ENCODE data around the gene OR1M1.
"Not testable (repeated sequence)": the region's sequence is repeated elsewhere in the genome, so short reads cannot be mapped to it uniquely, and the experiment has no call there.

Gene OR1M1

GRCh38 chr19:9054207-9054606, 32.7 kb upstream of the OR1M1 start:
- Histone ChIP-seq H3K9ac (peak overlapping the region in 1 of 11 experiments; percentile 67; a peak in 4 of 22 replicates), H3K4me2 (peak overlapping the region in 8 of 11 experiments; percentile 30 to 69 (median 63); a peak in 8 of 22 replicates), H3K27me3 (no peaks in the 10 kb centered on the region), H4K20me1 (no peaks in the 10 kb centered on the region), H3K9me3 (replicated peaks in 1 of 11) (peaks cover 0 to 8% (median 0%) of the 10 kb centered on the region in 11 experiments; a peak in 1 of 22 replicates), H3K4me1 (peaks cover 14 to 40% (median 26%) of the 10 kb centered on the region in 10 experiments), H3K27ac (peak overlapping the region in 6 of 11 experiments; percentile 65 to 79 (median 70); a peak in 6 of 22 replicates), H3K4me3 (no peak overlapping the region), H3K36me3 (no peaks in the 10 kb centered on the region)
- no peak for TF ChIP-seq Cebpa-rat (IDR thresholded peaks at IDR 0.05)

GRCh38 chr19:9054765-9055164, 32.1 kb upstream of the OR1M1 start:
- Histone ChIP-seq H3K9ac (peak overlapping the region in 9 of 11 experiments; percentile 38 to 67 (median 54); a peak in 13 of 22 replicates), H4K20me1 (no peaks in the 10 kb centered on the region), H3K36me3 (no peaks in the 10 kb centered on the region), H3K4me3 (no peak overlapping the region), H3K4me2 (peak overlapping the region in 10 of 11 experiments; percentile 7 to 69 (median 59); a peak in 19 of 22 replicates), H3K27me3 (no peaks in the 10 kb centered on the region), H3K27ac (peak overlapping the region in 9 of 11 experiments; percentile 61 to 79 (median 72); a peak in 18 of 22 replicates), H3K9me3 (replicated peaks in 1 of 11) (peaks cover 0 to 8% (median 0%) of the 10 kb centered on the region in 11 experiments; a peak in 1 of 22 replicates), H3K4me1 (peaks cover 14 to 45% (median 26%) of the 10 kb centered on the region in 10 experiments)
- TF ChIP-seq Cebpa-rat (IDR thresholded peaks at IDR 0.05) = no peak

- not testable (repeated sequence) for H4K20me1 ChIP-seq; H3K4me3 ChIP-seq; H3K9me3 ChIP-seq (replicated peaks in 1 of 11); H3K27me3 ChIP-seq; H3K36me3 ChIP-seq
- Histone ChIP-seq H3K27ac (peak overlapping the region in 9 of 11 experiments; percentile 61 to 79 (median 72); a peak in 18 of 22 replicates), H3K9ac (peak overlapping the region in 4 of 11 experiments; percentile 50 to 67 (median 60); a peak in 6 of 22 replicates), H3K4me1 (peaks cover 14 to 55% (median 28%) of the 10 kb centered on the region in 10 experiments), H3K4me2 (peak overlapping the region in 9 of 11 experiments; percentile 30 to 69 (median 62); a peak in 15 of 22 replicates)
These were observed 30.7 kb upstream of the OR1M1 start for GRCh38 chr19:9056131-9056530.

GRCh38 chr19:9057505-9058258, 29.2 kb upstream of the OR1M1 start:
- Histone ChIP-seq H3K4me1 (peaks cover 14 to 55% (median 28%) of the 10 kb centered on the region in 10 experiments), H3K9me3 (replicated peaks in 1 of 11) (peaks cover 0 to 8% (median 0%) of the 10 kb centered on the region in 11 experiments; a peak in 1 of 22 replicates), H4K20me1 (no peaks in the 10 kb centered on the region), H3K36me3 (no peaks in the 10 kb centered on the region), H3K27me3 (no peaks in the 10 kb centered on the region), H3K27ac (peak overlapping the region in 1 of 11 experiments; percentile 20; a peak in 2 of 22 replicates), H3K9ac (no peak overlapping the region), H3K4me2 (peak overlapping the region in 4 of 11 experiments; percentile 1 to 42 (median 30); a peak in 5 of 22 replicates), H3K4me3 (no peak overlapping the region)
- TF ChIP-seq Cebpa-rat (IDR thresholded peaks at IDR 0.05) = no peak

- TF ChIP-seq Cebpa-rat (IDR thresholded peaks at IDR 0.05) = no peak
- H3K4me3 ChIP-seq = no peak overlapping the region
- peaks cover 14 to 55% (median 28%) of the 10 kb centered on the region in 10 experiments for H3K4me1 ChIP-seq
- H3K9me3 ChIP-seq (replicated peaks in 1 of 11) = no peaks in the 10 kb centered on the region
- peak overlapping the region in 5 of 11 experiments; percentile 3 to 49 (median 15); a peak in 5 of 22 replicates for H3K27ac ChIP-seq
- peak overlapping the region in 6 of 11 experiments; percentile 0 to 53 (median 22); a peak in 10 of 22 replicates for H3K4me2 ChIP-seq
- H3K27me3 ChIP-seq = no peaks in the 10 kb centered on the region
- H3K36me3 ChIP-seq = no peaks in the 10 kb centered on the region
- no peaks in the 10 kb centered on the region for H4K20me1 ChIP-seq
- peak overlapping the region in 1 of 11 experiments; percentile 33; a peak in 2 of 22 replicates for H3K9ac ChIP-seq
These were observed 27.8 kb upstream of the OR1M1 start for GRCh38 chr19:9058905-9059667.

DNA sequence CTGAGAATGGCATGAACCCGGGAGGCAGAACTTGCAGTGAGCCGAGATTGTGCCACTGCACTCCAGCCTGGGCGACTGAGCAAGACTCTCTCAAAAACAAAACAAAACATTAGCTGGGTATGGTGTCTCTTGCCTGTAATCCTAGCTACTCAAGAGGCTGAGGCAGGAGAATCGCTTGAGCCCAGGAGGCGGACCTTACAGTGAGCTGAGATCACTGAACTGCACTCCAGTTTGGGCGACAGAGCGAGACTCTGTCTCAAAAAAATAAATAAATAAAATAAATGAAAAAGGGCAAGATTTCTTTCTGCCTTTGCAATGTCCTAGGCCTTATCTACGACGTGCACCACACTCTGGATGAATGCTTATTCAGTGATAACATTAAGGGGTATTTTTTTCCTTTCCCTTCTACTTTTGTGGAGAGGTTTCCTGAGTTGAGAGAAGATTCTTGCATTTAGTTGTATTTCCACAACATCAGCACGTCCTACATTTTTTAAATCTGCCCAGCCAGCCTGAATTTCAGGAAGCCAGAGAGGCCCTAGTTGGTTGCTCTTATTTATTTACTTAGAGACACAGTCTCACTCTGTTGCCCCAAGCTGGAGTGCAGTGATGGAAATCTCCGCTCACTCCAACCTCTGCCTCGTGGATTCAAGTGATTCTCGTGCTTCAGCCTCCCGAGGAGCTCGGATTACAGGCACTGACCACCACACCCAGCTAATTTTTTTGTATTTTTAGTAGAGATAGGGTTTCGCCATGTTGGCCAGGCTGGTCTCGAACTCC, 26.1 kb upstream of the OR1M1 start:
- Histone ChIP-seq H3K4me3 (no peak overlapping the region), H3K4me1 (peaks cover 2 to 39% (median 13%) of the 10 kb centered on the region in 10 experiments; a peak in 19 of 20 replicates), H3K9me3 (replicated peaks in 1 of 11) (no peaks in the 10 kb centered on the region), H3K36me3 (no peaks in the 10 kb centered on the region), H3K4me2 (no peak overlapping the region), H3K27me3 (no peaks in the 10 kb centered on the region), H3K27ac (peak overlapping the region in 2 of 11 experiments; percentile 5 to 28; a peak in 1 of 22 replicates), H3K9ac (no peak overlapping the region), H4K20me1 (no peaks in the 10 kb centered on the region)
- no peak for TF ChIP-seq Cebpa-rat (IDR thresholded peaks at IDR 0.05)

DNA sequence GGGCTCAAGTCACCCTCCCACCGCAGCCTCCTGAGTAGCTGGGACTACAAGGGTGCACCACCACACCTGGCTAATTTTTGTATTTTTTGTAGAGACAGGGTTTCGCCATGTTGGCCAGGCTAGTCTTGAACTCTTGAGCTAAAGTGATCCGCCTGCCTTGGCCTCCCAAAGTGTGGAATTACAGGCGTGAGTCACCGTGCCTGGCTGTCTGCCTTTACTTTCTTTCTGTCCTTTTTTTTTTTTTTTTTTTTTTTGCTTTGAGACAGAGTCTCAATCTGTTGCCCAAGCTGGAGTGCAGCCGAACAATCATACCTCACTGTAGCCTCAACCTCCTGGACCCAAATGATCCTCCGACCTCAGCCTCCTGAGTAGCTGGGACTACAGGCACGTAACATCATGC, 25.0 kb upstream of the OR1M1 start:
- Histone ChIP-seq H3K9ac (no peak overlapping the region), H3K4me3 (no peak overlapping the region), H4K20me1 (no peaks in the 10 kb centered on the region), H3K27ac (no peak overlapping the region), H3K4me2 (no peak overlapping the region), H3K36me3 (no peaks in the 10 kb centered on the region), H3K9me3 (replicated peaks in 1 of 11) (no peaks in the 10 kb centered on the region), H3K27me3 (no peaks in the 10 kb centered on the region), H3K4me1 (peaks cover 0 to 32% (median 10%) of the 10 kb centered on the region in 10 experiments; a peak in 13 of 20 replicates)
- no peak for TF ChIP-seq Cebpa-rat (IDR thresholded peaks at IDR 0.05)

DNA sequence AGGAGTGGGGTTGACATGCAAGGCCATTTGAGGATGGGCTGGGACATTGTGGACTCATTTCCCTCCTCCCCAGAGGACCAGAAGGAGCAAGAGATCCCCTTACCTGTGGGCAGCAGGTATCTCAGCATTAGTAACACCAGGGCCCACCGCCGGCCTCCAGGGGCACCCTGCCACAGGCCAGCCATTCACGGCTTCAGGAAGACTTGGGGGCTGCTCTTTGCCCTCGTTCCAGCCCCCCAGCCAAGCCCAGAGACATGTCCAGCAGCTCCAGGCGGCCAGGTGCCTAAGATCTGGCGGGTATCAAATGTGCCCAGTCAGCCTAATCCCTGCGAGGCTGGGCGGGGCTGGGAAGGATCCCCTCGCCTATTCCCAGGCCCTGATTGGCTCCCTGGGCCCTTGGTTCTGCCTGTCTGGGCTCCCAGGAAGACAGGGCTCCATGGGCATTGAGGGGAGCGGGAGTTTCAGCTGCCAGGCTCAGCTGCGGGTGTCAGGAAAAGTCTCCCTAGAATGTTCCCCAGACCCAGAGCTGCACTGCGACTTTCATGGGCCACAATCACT, 21.3 kb upstream of the OR1M1 start:
- H3K9ac ChIP-seq = no peak overlapping the region
- peaks cover 0 to 6% (median 0%) of the 10 kb centered on the region in 10 experiments; a peak in 1 of 20 replicates for H3K4me1 ChIP-seq
- no peak overlapping the region for H3K4me3 ChIP-seq
- H3K4me2 ChIP-seq = no peak overlapping the region
- H3K27ac ChIP-seq = no peak overlapping the region
- TF ChIP-seq Cebpa-rat (IDR thresholded peaks at IDR 0.05) = no peak
- H3K27me3 ChIP-seq = no peaks in the 10 kb centered on the region
- no peaks in the 10 kb centered on the region for H3K9me3 ChIP-seq (replicated peaks in 1 of 11)
- H4K20me1 ChIP-seq = no peaks in the 10 kb centered on the region
- no peaks in the 10 kb centered on the region for H3K36me3 ChIP-seq

Measured in BLaER1 treated with 17β-estradiol and CSF1 and Interleukin-3, amounts not matched to agents 10 nM and 100 nM (cell line).